HG02973 (cell line): ENCODE measurements around the gene KCNG3.

Source experiments
- ATAC-seq: cut with Tn5 transposase; IDR thresholded peaks from one replicate; pipeline ENCODE4 v1.9.1; 2021; ENCODE audit warnings: moderate library complexity; ENCODE audit not compliant: unreplicated experiment

The KCNG3 gene

GRCh38 chr2:42493468-42494354 lies at the start of gene KCNG3:
KCNG3 (minus strand) TSS chr2:42493982; CDS start chr2:42493501, 481 bp downstream.
- ATAC-seq: peak; percentile 55

- no peak for ATAC-seq
These were observed 49.1 kb upstream of the KCNG3 start for GRCh38 chr2:42542871-42543270.

- no peak for ATAC-seq
These were observed 43.7 kb upstream of the KCNG3 start for GRCh38 chr2:42537493-42537892.

GRCh38 chr2:42532397-42532796 lies 38.6 kb upstream of the KCNG3 start:
- no peak for ATAC-seq

- ATAC-seq: no peak
These were observed 29.6 kb upstream of the KCNG3 start for GRCh38 chr2:42523341-42523740.

GRCh38 chr2:42522035-42522434 lies 28.3 kb upstream of the KCNG3 start:
- no peak for ATAC-seq

- ATAC-seq: no peak
These were observed 25.8 kb upstream of the KCNG3 start for GRCh38 chr2:42519624-42520023.

GRCh38 chr2:42516418-42516901 lies 22.7 kb upstream of the KCNG3 start:
- no peak for ATAC-seq

GRCh38 chr2:42513252-42513918 lies 19.6 kb upstream of the KCNG3 start:
- ATAC-seq: no peak

- ATAC-seq: no peak
These were observed 16.9 kb upstream of the KCNG3 start for GRCh38 chr2:42510608-42511243.

GRCh38 chr2:42510191-42510590 lies 16.4 kb upstream of the KCNG3 start:
- ATAC-seq: no peak

- ATAC-seq: no peak
These were observed 10.8 kb upstream of the KCNG3 start for GRCh38 chr2:42504364-42505230.

- no peak for ATAC-seq
These were observed 9.5 kb upstream of the KCNG3 start for GRCh38 chr2:42503291-42503690.

- ATAC-seq: no peak
These were observed 4.7 kb upstream of the KCNG3 start for GRCh38 chr2:42498497-42498896.

- ATAC-seq: no peak
These were observed 1.8 kb upstream of the KCNG3 start for GRCh38 chr2:42495611-42496010.

GRCh38 chr2:42495234-42495581 lies 1.4 kb upstream of the KCNG3 start:
- ATAC-seq: no peak

GRCh38 chr2:42494355-42495233 lies 812 bp upstream of the KCNG3 start:
- ATAC-seq: no peak

- ATAC-seq: no peak
These were observed 903 bp downstream of the KCNG3 start for GRCh38 chr2:42492691-42493467.

GRCh38 chr2:42488297-42488696 lies 5.5 kb downstream of the KCNG3 start:
- no peak for ATAC-seq
